HTR-8/SVneo (cell line): ENCODE results near the gene S100A16.
A peak's percentile ranks its signal among the peaks of the same experiment; 100 is the strongest.
"Not testable (repeated sequence)": the region's sequence is repeated elsewhere in the genome, so short reads cannot be mapped to it uniquely, and the experiment has no call there.

Experiments
- DNase-seq: peaks from one replicate; pipeline ENCODE4 v3.0.0; 2011; ENCODE audit warnings: low spot score, mixed read lengths; ENCODE audit not compliant: insufficient read length
- FAIRE-seq: peaks from 2 replicates; lab custom pipeline; 2011; peaks lifted over from hg19 to GRCh38; lab: Jason Lieb, UNC

Gene S100A16, protein sequence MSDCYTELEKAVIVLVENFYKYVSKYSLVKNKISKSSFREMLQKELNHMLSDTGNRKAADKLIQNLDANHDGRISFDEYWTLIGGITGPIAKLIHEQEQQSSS

GRCh38 chr1:153612755-153613331 is at the start of gene S100A16:
Gene S100A16 (minus strand): TSS chr1:153613137. CDS start chr1:153608151, 4,986 bp downstream.
- FAIRE-seq (no peak), DNase-seq (peak; percentile 67)

DNA sequence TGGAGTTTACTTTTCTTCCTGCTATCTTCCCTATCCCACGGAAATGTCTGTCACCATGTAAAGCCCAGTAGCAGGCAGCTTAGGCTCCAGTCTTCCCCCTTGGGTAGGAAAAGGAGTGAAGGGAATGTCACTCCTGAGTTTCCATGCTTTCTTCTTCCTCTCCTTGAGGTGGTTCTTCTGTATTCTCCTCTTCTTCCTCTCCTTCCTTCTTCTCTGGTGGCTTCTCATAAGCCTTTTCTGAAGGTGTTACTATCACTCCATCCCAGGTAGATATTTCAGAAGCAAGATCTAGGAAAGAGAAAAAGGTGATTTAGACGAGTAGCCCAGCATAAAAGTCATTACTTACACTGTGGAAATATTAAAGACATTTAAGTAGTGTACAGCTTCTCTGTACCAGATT is 49.3 kb upstream of the S100A16 start:
- no peak for FAIRE-seq
- no peak for DNase-seq

- FAIRE-seq (no peak), DNase-seq (no peak)
Measured at GRCh38 chr1:153661111-153661708, 48.3 kb upstream of the S100A16 start.

DNA sequence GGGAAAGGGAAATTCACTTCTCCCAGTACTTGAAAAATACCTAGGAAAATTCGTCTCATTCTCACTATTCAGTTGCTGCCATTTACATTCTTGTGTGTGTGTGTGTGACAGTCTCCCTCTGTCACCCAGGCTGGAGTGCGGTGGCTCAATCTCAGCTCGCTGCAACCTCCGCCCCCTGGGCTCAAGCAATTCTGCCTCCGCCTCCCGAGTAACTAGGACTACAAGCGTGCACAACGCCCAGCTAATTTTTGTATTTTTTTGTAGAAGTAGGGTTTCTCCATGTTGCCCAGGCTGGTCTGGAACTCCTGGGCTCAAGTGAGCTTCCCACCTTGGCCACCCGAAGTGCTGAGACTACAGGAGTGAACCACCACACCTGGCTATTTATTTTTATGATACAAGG is 46.7 kb upstream of the S100A16 start:
- DNase-seq = no peak
- no peak for FAIRE-seq

GRCh38 chr1:153659175-153659534 is 46.2 kb upstream of the S100A16 start:
- no peak for FAIRE-seq
- no peak for DNase-seq

- DNase-seq (peak; percentile 86), FAIRE-seq (no peak)
Measured at GRCh38 chr1:153658400-153659174, 45.6 kb upstream of the S100A16 start, which contains the start of gene SNAPIN. Gene SNAPIN (plus strand): TSS chr1:153658703. CDS start chr1:153658744, 41 bp downstream.

- DNase-seq (no peak), FAIRE-seq (no peak)
Measured at GRCh38 chr1:153655333-153655732, 42.4 kb upstream of the S100A16 start.

- DNase-seq = no peak
Measured at GRCh38 chr1:153652805-153653500, 40.0 kb upstream of the S100A16 start.

GRCh38 chr1:153651771-153652170 is 38.8 kb upstream of the S100A16 start:
- FAIRE-seq (no peak), DNase-seq (no peak)

More at GRCh38 chr1:153652805-153653500, 40.0 kb upstream of the S100A16 start:
- no peak for FAIRE-seq

DNA sequence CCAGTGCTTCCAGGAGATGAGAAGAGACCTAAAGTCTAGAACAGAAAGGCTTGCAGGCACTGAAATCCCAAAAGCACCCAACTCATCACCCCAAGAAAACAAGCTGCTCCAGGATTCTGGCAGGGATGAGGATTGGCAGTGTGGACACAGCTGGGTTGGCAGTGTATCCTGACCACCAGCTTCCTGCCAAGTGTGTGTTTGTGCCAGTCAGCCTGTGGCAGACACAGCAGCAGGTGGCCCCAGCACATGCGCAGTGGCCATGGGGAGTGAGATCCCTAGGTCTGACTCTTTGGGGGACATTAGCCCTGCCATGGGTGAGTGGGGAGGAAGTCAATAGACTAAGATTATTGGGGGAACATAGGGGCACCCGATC is 36.9 kb upstream of the S100A16 start:
- FAIRE-seq (no peak), DNase-seq (no peak)

GRCh38 chr1:153649137-153649862 is 36.4 kb upstream of the S100A16 start:
- DNase-seq (no peak), FAIRE-seq (no peak)

DNA sequence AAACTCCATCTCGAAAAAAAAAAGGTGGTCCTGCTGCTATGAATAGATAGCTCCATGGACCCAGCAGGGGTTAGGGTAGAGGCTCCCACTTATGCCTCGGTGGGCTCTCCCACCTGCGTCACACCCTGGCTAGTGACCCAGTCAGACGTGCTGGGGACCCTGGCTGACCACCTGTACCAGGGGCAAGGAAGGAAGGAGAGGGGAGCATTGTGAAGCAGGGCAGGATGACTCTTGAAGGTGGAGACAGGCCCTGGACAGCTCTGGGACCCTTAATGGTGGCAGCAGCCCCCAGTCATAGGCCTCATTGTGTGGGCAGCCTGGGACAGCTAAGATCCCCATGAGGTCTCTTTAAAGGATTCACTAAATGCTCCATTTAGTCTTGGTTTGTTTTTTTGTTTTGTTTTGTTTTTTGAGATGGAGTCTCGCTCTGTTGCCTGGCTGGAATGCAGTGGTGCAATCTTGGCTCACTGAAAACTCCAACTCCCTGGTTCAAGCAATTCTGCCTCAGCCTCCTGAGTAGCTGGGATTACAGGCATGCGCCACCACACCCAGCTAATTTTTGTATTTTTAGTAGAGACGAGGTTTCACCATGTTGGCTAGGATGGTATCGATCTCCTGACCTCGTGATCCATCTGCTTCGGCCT is 35.2 kb upstream of the S100A16 start:
- FAIRE-seq = no peak
- DNase-seq = no peak

GRCh38 chr1:153647346-153647714 is 34.4 kb upstream of the S100A16 start:
- no peak for DNase-seq
- no peak for FAIRE-seq

- no peak for DNase-seq
- no peak for FAIRE-seq
Measured at GRCh38 chr1:153646672-153647345, 33.9 kb upstream of the S100A16 start.

DNA sequence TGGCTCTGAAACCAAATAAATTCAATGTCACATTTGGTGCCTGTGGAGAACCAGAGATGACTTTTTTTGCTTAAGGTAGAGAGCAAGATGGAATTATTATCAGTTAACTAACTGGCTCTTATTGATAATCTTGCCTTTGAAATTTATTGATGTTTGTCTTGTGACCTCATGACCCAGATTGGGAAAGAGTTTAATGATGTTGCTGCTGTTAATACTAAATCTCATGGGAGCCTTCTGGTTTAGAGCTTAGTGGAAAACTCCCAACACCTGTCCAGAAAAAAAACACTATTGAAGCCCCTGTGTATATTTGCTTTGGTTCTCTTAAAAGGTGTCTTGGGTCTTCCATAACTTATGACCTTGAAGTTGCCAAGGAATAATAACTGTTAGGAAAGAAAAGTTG is 30.9 kb upstream of the S100A16 start:
- FAIRE-seq (no peak), DNase-seq (no peak)

GRCh38 chr1:153643100-153643499 is 30.2 kb upstream of the S100A16 start:
- no peak for FAIRE-seq
- no peak for DNase-seq

- no peak for FAIRE-seq
- no peak for DNase-seq
Measured at GRCh38 chr1:153642161-153642560, 29.2 kb upstream of the S100A16 start.

DNA sequence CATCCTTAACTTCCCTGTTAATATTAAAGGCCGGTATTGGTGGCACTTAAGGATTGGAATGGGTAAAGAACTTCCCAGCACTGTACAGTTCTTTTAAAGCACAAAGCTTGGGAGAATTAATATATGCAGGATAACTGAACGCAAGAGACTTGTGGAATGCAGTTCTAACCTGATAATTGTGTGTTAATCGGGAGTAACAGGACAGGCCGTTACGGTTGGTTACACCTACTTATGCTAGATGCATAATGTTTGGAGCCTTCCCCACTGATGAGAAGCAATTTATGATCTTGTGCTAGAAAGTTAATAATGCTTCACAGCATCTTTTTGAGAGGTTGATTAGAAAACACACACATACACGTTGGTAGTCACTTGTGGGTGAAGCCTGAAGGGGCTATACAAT is 27.9 kb upstream of the S100A16 start:
- DNase-seq (no peak), FAIRE-seq (no peak)

GRCh38 chr1:153640213-153640612 is 27.3 kb upstream of the S100A16 start:
- not testable (repeated sequence) for DNase-seq, FAIRE-seq
